Hematopoietic multipotent progenitor cell treated with erythropoietin and hydrocortisone succinate and interleukin-3 and kit ligand, for 8 days (in vitro differentiated cells): ENCODE measurements around the gene MAMDC4.
"Not testable (repeated sequence)": the region's sequence is repeated elsewhere in the genome, so short reads cannot be mapped to it uniquely, and the experiment has no call there.

Experiments
- DNase-seq: peaks from one replicate; pipeline ENCODE4 v3.0.0-alpha.2; 2015

The MAMDC4 gene

DNA sequence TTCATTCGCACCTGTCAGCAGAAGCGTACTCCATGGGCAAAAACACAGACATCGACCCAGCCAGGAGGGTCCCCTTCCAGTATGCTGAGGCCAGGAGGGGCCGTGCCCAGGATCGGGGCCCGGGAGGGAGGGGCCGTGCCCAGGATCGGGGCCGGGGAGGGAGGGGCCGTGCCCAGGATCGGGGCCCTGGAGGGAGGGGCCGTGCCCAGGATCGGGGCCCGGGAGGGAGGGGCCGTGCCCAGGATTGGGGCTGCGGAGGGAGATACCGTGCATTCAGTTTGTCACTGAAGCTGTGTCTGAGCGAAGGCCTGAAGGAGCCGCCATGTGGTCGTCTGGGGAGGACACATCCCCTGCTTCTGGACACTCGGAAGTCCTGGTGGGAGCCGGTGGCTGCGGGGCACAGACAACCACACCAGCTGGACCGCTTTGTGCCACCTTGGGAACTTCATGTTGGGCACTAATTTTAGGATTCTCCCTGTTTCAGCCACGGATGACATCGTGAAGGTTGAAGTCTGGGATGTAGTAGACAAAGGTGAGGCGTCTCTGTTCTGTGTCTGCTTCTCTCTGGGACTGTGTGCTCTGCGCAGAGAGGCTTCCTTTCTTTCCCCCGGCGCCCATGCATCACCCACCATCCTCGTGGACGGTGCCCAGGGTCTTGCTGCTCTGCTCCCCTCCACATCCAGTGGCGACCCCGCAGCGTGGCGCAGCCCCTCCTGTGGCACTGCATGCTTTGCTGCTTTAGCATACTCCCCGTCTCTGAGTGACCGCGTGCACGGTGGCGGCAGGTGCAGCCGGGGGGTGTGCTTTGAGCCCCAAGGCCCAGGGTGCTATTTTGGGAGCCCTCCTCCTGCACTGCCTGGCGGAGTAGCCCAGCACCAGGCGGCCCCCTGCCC, 26.6 kb upstream of the MAMDC4 start:
- DNase-seq, result no peak

DNA sequence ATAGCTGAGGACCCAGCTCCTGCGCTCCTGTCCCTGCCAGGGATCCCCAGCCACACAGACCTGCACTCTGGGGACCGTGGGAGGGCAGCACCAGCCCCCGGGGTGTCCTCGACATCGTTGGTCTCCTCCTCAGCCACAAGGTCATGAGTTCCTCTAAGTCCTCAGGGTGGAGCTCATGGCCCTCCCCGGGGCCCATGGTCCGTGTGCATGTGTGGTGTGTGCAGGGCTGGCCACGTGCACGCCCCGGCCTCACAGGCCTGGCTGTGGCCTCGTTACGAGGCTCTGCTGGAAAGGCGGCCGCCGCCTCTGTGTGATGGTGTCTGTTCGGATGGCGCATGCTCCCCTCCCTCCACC, 26.0 kb upstream of the MAMDC4 start:
- DNase-seq, result no peak

DNA sequence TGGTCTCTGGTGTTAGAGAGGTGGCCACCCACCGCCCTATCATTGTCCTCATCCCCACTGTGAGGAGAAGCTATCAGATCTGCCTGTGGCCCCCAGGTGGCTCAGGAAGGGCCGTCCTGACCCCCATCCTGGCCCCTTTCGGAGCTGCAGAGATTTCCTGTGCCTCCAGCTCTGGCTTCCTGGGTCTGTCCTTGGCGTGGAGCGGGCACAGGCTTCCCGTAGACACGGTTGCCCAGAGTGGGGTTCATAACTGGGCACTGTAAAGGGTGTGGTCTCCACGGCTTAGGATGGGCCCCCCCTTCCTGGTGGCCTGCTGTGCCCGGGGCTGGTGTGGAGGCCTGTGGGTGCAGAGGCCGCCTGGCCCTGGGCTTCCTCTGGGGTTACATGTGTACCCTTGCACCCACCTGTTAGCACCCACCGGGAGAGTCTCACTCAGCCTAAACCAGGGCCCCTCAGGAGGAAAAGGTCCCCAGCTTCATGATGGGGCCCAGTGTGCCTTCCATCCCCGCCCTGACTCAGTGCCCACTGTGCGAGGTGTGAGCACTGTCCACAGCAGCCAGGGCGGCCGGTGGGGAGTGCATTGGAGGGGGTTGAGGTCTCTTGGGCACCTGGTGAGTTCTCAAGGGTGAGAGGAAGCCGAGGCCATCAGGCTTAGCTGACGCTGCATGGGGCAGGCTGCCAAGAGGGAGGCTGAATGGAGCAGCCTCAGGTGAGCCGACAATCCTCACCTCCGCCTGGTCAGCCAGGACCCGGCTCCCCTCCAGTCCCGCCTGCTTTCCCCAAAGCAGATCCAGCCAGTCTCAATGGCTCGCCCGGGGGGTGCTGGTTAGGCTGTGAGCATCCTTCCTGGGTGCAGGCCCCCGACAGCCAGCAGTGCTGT, 25.2 kb upstream of the MAMDC4 start:
- DNase-seq, result no peak

DNA sequence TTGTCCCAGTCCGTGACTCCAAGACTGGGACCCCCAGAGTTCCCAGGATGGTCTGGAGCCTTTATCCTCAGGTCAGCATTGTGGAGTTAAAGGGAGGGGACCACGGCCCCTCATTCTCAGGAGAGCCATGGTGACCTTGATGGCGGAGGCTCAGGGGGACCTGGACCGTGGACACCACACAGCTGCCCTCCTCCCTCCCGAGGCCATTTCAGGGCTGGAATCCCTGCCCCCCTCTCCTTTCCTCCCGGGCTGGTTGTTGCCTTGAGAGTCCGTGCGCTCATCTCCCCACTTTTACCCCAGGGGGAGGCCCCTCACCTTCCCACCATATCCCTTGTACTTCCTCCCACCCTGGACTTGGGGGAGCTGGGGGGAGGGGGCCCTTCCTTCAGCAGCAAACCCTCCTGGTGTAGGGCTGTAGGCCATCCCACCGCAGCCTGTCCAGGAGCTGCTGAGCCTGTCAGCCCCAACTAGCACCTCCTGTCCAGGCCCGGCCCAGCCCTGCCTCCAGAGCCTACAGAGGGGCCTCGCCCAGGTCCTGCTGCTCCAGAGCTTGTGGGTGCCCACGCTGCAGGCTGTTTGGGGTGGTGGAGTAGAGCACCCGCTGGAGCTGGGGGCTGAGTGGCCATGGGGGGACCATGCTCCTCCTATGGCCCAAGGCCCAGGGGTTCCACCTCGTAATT, 24.2 kb upstream of the MAMDC4 start:
- no peak for DNase-seq

DNA sequence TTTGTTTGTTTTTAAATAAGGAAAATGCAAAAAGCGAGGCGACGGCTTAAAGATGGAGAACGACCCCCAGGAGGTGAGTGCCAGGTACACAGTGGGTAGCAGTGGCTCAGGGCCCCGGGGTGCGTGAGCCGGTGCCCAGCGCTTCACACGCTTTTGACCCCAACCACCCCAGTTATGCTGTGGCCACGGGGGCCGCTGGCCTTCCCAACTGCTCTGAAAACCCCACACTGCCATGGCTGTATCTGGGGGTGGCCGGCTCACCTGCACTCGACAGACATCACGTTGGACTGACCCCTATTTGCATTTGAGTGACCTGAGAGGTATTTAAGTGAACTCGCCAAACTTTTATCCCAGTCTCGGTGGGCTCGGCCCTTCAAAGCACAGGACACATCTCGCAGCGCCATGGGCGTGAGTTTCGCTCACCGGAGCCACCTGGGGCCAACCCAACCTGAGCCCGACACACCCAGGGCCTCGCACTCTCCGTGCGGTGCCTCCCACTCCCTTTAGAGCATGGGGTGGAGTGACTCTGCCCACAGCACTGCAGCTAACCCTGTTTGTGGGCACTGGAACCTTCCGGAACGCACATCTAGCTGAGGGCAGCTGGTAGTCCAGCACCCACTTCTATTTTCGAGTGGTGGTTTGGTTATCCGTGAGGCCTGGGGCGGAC, 23.5 kb upstream of the MAMDC4 start:
- no peak for DNase-seq

DNA sequence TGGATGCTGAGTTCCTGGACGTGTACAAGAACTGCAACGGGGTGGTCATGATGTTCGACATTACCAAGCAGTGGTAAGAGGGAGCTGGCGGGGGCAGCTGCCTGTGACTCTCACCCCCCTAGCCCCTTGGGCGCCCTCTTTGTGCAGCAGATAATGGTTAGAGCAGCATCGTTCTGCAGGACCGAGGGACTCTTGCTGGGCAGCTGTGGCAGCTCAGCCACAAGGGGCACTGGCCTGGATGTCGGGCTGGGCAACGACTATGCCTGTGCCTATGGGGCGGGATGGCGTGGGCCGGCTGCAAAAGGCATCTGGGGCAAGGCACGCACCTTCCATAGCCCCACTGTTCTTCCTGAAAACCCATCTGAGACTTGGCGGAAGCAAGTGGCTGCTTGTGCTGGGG, 22.7 kb upstream of the MAMDC4 start:
- DNase-seq, result no peak

DNA sequence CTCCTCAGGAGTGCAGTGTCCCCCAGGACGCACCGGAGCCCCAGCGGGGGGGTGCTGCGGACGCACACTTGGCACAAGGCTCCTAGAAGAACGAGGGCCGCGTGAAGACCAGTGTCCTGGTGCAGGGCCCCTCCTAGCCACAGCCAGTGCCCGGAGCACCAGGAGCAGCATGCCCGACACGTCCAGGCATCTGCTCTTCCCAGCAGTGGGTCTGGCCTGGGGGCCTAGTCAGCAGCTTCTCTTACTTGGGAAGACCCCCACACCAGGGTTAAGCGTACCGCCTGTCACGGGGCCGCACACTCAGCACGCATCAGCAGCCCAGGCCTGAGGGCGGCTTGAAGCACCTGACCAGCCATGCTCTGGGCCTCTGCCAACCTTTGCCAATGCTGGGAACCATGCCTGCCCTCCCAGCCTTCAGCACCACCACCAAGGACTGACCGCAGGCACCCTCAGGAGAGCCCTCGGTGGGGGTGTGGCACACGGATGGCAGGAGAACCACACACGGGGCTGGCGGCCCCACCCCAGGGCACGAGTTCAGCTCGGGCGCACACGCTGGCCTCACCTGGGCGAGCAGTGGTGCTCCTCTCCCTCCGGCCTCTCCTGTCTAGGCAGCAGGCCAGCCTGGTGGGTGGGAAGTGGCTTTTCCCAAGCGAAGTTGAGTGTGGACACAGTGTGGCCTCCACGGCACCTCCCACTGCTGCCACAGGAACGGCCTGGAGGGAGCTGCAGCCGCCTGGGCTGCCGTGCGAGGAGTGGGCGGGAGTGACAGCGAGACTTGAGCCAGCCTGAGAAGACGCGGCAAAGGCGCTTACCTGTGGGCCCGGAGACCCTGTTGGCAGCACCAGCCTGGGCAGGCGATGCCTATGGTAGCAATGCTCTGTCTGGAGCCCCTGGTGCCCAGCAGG, 21.9 kb upstream of the MAMDC4 start:
- DNase-seq, result no peak

DNA sequence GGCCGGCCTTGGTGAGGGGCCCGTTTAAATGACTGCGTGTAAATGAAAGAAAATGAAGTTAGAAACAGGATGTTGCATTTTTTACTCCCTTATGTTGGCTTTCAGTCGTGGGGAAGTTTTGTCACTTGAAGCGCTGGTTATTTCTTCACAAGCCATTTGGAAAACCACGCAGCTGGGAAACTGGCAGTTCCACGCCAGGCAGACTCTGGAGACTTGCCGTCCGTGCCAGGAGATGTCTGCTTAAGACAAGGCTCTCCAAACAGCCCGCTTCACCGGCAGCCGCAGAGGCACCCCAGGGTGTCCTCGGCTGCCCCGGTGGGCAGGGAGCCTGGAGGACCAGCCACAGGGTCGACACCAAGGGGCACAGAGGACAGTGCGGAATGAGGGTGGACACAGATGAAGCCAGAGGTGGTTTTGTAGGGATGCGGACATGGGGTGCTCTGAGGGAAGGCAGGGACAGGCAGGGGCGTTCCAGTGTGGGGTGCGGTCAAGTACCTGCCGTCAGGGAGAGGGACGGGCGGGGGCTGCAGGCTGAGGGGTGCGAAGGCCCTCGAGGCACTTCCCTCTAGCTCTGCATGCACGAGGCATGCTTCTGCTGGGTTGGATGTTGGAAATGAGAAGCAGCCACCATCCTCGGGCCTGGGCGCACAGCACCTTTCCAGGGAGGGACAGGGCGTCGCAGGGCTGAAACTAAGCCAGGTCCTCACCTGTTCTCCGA, 21.0 kb upstream of the MAMDC4 start:
- DNase-seq, result no peak

DNA sequence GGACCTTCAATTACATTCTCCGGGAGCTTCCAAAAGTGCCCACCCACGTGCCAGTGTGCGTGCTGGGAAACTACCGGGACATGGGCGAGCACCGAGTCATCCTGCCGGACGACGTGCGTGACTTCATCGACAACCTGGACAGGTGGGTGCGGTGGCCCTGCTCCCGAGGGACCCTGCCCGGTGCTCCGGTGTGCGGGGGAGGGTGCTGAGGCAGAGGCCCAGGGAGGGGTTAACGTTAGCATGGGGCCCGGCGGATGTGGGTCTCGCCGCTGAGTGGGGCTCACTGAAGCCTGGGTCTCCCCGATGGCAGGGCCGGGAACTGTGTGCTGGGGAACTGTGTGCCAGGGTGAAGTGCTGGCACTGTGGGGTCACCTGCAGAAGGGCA, 20.4 kb upstream of the MAMDC4 start:
- no peak for DNase-seq

DNA sequence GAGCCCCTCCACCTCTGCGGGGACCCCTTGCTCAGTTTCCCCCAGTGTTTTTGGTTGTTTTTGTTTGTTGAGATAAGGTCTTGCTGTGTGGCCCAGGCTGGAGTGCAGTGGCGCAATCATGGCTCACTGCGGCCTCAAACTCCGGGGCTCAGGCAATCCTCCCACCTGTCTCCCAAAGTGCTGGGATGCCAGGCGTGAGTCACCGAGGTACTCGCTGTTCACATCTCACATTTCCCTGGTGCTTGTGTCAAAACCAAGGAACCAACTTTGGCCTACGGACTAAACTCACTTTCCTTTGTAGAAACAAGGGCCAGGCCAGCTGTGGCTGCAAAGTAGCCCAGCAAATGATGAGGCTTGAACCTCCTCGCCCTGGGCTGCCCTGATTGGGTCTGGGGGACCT, 19.6 kb upstream of the MAMDC4 start:
- no peak for DNase-seq

DNA sequence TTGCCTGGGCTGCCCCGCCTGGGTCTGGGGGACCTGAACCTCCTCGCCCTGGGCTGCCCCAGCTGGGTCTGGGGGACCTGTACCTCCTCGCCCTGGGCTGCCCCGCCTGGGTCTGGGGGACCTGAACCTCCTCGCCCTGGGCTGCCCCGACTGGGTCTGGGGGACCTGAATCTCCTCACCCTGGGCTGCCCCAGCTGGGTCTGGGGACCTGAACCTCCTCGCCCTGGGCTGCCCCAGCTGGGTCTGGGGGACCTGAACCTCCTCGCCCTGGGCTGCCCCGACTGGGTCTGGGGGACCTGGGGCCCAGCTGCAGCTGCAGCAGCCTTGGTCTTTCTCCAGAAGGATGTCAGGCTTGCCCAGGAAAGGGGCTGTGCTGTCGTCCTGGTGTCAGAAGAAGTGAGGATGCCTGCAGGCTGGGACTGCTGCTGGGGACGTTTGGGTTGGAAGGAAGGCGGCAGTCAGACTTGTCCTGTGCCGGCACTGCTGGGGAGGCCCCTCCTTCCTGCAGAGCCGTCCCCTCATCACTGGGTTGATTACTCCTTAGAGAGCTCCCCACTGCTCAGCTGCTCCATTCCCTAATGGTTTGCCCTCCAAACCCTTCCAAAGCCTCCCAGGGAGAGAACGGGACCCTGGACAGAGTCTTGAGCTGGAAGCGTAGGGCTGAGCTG, 18.6 kb upstream of the MAMDC4 start:
- DNase-seq, result not testable (repeated sequence)

DNA sequence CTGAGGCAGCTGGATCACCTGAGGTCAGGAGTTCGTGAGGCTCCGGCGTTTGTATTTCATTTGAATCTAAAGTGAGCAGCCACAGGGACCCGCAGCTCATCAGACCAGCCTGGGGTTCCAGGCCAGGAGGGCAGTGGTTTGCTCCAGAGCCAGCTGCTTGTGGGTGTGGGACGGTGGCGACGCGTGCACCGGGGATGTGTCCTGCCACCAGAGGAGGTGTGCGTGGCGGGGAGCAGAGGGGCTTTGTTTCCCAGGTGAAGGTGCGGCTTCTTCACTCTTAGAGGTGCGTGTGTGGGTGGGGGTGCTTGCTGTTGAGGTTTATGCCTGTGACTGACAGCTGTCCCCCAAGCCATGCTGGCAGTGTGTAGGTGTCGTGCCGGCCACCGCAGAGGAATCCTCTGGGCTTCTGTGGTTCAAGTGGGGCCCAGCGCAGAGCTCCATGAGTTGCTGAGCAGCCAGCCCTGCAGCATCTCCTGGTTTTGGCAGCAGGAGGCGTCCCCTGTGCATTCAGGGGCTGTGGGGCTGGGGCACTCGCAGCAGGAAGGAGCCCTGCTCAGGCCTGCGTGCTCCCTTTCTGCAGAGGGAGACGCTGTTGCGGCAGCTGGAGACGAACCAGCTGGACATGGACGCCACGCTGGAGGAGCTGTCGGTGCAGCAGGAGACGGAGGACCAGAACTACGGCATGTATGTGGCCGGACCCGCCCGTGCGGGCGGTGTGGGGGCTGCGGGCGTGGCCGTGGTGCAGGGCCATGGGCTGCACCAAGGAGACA, 16.8 kb upstream of the MAMDC4 start:
- no peak for DNase-seq

DNA sequence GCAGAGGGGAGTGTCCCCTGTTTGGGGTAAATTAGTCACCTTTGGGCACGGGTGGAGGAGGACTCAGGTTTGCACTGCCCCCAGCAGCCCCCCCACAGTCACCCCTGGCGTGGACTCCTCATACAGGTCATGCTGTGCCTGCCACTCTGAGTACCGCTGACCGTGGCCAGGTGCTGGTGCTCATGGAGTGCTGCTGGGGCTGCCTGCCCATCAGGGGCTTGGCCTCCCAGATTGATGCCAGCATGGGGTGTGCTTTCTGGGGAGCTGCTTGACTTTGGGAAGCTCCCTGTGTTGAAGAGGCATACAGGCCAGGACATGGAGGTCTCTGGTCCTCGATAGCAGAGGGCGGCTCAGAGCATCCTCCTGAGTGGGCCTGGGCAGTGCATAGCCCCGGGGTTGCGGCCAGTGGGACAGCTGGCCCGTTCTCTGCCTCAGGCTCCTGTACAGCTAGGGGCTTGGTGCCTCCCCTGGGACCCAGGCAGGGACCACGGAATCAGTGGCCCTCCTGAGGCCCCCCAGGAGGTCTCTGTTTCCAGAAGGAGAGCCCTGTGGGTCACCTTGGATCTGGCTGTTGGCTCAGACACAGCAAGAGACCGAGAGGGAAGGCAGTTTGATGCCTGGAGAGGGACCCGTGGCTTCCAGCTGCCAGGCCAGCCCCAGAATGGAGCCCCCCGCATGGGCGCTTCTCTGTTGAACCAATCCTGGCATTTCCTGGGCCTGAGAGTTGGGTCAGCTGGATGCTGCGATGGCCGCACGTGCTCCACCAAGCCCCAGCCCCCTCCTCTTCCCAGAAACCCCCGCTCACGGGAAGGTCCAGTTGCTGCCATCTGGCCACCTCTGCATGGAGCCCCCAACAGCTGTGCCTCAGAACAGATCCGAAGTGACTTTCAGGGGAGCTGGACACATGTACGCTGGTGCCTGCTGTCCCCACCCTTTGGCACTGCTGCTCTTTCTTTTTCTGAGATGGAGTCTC, 15.9 kb upstream of the MAMDC4 start:
- DNase-seq, result no peak

DNA sequence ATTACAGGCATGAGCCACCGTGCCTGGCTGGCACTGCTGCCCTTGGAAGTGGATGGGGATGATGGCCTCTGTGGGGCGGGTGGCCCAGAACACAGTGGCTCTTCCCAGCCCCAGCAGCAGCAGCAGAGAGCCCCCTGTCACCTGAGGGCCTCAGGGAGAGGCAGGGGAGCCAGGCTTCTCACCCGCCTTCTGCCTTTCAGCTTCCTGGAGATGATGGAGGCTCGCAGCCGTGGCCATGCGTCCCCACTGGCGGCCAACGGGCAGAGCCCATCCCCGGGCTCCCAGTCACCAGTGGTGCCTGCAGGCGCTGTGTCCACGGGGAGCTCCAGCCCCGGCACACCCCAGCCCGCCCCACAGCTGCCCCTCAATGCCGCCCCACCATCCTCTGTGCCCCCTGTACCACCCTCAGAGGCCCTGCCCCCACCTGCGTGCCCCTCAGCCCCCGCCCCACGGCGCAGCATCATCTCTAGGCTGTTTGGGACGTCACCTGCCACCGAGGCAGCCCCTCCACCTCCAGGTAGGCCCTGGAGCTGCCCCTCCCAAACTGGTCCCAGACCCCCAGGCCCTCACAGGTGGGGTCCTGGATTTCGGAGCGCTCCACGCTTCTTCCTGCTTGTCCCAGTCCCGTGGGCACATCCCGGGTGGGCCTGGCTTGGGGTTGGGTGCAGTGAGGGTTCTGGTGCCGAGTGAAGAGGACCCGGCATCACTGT, 14.8 kb upstream of the MAMDC4 start:
- no peak for DNase-seq

DNA sequence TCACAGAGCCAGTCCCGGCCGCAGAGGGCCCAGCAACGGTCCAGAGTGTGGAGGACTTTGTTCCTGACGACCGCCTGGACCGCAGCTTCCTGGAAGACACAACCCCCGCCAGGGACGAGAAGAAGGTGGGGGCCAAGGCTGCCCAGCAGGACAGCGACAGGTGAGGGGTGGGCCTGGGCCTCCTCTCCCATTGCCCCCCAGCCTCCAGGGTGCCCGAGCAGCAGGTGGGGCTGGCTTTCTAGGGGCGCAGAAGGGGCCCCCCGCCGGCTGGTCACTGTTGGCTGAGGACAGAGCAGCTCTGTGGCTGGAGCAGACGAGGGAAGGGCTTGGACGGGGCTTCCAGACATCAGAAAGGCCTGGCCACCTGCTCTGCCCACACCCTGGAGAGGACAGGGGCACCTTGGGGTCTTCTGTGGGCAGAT, 14.3 kb upstream of the MAMDC4 start:
- DNase-seq, result not testable (repeated sequence)

DNA sequence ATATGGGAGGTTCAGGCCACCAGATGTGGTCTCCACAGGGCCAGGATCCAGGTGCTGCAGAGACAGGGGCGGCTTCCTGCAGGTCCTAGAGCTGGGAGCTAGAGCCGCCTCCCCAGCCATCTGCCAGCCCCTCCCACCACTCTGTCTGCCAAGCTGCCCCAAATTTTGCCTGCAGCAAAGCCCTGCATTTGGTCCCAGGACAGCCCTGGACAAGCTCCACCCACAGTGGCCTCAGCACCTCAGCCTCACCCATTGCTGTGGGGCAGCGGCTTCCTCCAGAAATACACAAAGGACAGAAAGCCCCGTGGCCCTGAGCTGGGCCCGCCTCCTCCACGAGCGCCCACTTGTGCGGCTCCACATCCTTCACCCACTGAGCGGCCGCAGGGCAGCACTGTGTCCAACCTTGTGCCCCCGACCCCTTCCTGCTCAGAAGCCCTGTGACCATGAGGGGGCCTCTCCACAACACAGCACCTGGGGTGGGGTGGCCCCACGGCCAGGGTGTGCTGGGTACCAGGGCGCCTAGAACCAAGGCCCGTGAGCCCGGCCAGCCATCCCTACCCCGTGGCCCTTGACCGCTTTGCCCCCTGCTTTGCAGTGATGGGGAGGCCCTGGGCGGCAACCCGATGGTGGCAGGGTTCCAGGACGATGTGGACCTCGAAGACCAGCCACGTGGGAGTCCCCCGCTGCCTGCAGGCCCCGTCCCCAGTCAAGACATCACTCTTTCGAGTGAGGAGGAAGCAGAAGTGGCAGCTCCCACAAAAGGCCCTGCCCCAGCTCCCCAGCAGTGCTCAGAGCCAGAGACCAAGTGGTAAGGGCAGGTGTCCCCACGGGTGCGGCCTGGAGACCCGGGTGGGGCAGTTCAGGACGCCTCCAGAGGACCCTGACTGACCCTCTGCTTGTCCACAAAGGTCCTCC, 13.6 kb upstream of the MAMDC4 start:
- DNase-seq, result no peak
